HG02938 (cell line): Measurements from ENCODE around the gene MOB1B.

Source experiments
- ATAC-seq: cut with Tn5 transposase; IDR thresholded peaks from one replicate; pipeline ENCODE4 v1.9.1; 2021; ENCODE audit warnings: mild to moderate bottlenecking, moderate library complexity; ENCODE audit not compliant: unreplicated experiment

The MOB1B gene

DNA sequence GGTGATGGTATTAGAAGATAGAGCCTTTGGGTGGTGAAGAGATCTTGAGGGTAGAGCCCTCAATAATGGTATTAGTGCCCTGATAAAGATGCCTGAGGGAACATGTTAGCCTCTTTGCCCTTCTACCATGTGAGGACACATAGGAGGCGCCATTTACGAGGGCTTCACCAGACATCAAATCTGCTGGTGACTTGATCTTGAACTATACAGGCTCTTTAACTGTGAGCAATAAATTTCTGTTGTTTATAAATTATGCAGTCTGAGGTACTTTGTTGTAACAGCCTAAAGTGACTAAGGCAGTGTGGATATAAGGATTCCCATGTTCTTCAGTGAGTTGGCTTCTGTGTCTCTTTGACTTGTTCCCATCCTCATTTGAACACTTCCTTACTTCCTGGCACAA, 11.8 kb downstream of the MOB1B start:
- ATAC-seq: no peak

DNA sequence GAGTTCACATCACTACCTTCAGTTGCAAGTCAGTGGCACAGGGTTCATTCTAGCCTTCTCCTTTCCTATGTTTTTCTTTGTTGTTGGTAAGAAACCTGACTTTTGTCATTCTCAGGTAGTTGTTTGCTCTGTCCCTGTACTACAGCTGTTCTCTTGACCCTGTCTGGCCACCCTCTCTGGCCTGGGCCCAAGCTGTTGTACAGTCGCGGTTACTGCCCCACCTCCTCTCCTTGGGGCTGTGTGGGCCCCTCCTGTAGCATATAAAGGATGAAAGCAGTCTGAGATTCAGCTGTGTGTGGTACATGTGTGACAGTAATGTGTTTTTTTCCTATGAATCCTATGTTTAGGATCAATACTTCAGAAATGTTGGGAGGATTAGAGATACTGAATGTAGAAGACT, 12.5 kb downstream of the MOB1B start:
- no peak for ATAC-seq

DNA sequence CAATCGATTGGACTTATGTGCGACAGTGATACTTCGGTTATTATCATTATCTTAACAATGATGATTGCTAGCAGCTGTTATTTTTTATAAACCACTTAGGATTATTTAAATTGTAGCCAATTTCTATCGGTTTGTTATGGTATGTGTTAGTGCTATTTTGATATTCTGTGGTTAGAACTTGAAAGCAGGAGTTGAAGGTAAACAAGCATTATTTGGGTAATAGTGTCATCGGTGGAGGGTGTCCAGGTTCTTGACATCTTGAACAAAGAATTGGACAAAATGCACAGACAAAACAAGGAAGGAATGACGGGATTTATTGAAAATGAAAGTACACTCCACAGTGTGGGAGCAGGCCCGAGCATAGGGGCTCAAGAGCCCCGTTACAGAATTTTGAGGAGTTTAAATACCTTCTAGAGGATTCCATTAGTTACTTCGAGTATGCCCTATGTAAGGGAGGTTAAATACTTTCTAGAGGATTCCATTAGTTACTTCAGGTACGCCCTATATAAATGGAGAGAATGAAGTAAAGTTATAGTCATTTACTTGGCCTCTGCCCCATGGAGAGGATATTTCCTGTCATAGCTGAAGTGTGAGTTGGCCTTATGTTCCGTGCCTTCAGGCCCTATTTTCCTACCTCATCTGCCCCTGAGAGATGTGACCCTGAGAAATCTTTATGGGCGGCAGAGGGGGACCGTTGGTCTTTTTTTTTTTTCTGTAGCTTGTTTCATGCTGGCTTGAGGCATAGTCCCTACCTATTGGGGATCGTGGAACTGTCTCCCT, 13.1 kb downstream of the MOB1B start:
- ATAC-seq: no peak

DNA sequence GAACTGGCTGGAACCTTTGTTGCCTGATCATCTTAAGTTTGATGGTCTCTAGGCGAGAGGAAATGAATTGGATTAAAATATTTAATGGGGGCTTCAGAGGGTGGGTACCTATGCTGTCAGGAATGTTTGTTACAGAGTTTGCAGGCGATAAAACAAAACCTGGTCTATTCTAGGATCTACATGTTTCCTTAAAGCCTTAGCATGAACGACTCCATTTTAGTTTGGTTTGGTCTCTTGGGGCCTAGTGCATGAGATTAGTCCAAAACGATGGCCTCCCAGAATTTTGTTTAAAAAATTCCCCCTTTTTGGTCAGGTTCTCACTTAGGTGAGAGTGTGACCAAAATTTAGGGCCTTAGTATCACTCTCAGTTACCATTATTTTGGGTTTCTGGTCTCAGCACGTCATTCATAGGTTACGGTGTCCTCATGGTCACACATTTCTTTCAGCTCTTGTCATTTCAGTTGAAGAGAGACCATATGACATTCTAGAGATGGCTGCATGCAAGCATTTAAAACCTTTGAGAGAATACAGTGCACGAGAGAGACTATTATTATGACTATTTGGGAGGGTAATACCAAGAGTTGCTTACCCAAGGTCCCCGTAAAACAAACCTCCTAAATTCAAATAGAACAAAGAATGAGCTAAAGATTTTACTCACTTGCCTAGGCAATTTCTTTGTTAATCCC, 13.8 kb downstream of the MOB1B start:
- ATAC-seq: no peak

DNA sequence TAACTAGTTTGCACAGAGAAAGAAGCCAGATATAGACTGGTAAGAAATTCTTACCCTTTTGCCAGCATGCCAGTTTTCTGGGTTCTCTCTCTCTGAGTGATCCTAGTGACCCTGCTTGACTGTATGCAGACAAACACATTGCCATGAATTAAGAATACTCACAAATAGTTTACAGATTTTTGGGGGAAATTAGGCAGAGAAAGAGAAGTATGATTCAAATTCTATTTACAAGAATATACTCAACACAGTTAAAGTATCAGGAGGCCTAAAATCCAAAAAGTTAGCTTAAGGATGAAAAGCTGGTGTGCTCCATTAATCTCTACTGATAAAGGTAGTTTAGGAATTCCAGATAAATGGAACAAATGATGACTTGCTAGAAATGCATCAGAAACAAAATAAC, 18.4 kb downstream of the MOB1B start:
- ATAC-seq: no peak

DNA sequence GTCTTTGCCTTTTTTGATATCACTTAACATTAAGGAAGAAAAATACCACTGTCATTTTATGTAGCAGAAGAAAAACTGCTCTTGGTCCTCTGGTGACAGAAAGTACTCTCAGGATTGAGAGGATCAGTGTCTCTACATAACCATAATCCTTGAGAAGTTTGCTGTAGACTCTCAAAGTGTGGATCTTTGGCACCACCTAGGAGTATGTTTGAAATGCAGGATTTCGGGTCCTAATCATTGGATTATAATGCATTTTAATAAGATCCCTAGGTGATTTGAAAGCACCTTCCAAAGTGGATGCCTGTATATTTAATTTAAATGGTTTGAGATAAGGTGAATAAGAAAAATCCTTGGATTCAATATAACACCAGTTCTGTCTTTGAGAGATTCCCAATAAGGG, 23.2 kb downstream of the MOB1B start:
- no peak for ATAC-seq

DNA sequence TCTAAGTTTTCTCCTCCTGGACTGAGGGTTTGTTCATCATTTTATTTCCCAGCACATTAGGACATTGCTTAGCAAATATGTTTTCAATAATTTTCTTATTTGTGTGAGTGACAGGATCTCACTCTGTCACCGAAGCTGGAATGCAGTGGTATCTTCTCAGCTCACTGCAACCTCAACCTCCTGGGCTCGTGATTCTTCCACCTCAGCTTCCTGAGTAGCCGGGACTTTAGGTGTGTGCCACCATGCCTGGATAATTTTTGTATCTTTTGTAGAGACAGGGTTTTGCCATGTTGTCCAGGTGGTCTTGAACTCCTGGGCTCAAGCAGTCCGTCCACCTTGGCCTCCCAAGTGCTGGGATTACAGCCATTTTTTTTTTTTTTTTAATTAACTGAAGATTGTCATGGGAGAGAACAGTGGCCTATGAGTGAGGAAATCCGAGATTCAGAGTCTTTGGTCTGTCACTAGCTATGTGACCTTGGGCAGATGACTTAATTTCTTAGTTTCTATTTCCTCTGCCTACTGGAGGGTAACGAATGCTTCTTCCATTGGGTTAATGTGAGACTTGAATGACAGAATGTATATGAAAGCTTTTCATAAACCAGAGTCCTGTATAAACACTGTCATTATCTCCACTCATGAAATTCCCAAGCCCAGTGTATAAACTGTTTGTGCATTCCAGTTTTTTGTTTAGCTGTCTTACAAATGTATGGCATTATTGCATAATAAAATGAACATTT, 23.9 kb downstream of the MOB1B start:
- peak; percentile 83 for ATAC-seq

DNA sequence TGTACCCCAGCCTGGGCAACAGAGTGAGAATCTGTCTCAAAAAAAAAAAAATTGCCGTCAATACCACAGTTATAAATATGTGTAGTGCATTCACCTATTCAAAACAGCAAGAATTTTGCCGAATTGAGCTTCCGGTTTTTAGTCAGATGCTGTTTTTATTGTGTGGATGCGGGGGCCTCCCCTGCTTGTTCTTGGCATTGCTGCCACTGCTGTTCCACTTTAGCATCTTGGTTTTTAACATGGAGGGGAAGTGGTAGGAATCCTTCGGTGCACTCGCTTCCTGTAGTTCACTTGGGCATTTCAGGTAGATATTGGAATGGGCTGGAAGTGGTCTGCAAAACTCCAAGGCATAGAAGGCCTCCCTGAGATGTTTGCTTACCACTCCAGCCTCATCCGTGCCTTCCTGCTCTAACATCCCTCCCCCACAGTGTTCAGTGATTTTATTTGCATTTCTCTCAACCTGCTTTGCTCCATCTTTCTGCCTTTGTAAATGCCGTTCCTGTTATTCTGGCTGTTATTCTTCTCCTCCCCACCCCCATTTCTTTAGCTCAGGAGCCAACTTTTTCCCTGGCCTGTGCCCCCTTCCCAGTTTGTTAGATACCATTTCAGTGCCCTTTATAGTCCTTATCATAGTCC, 25.5 kb downstream of the MOB1B start:
- peak; percentile 41 for ATAC-seq

DNA sequence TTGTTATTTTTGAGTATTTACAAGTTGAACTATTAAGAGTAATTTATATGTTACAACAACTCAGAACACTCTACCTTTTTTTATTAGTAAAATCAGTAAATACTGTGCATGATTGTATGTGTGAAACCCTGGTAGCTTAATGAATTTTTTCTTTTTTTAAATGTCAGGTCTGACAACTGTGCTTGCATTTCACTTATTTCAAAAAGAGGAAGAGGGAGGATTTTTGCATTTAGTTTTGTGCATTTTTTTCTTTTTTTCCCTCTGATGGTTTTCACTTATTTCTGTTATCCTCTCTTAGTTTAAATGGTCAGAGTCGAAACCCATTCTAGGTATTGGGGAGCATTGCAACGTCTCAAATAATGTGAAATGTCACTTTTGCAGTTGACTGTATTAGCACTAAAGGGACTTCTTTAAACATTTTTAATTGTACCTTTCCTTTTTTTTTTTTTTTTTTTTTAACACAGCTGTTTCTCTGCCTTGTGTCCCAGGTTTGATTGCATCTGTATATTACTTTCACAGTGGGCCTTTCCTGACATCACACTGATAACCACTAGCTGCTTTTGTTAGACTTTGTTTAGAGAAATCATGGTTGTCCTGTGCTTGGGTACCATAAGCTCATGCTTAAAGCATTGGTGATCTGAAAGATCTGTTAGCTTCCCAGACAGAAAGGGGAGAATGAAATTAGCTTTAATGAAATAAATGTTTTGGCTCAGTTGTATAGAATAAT, 28.5 kb downstream of the MOB1B start:
- ATAC-seq: no peak

DNA sequence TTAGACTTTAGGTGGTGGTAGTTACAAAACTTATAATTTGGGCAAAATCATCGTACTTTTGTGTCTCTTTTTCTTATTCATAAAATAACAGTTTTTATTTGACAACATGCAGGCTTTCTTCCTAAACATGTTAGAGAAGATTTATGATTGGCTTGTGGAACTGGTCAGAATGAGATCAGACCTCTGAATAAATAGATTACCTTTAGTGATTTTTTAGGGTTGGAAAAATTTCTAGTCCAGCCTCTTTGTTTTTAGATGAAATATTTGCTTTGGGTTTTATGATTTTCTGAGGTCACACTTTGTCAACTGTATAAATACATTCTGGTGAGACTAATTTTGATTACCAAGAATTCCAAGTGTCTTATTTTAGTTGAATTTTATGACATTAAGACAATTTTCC, 29.2 kb downstream of the MOB1B start:
- ATAC-seq: no peak

DNA sequence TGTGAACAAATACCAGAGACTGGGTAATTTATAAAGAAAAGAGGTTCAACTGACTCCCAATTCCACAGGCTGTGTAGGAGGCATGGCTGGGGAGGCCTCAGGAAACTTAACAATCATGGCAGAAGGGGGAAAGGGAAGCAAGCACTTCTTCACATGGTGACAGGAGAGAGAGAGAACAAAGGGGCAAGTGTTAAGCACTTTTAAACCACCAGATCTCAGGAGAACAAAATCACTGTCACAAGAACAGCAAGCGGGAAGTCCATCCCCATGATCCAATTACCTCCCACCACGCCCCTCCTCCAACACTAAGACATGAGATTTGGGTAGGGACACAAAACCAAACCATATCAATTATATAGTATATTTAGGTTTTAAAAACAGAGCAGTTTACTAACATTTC, 30.8 kb downstream of the MOB1B start:
- ATAC-seq: no peak

DNA sequence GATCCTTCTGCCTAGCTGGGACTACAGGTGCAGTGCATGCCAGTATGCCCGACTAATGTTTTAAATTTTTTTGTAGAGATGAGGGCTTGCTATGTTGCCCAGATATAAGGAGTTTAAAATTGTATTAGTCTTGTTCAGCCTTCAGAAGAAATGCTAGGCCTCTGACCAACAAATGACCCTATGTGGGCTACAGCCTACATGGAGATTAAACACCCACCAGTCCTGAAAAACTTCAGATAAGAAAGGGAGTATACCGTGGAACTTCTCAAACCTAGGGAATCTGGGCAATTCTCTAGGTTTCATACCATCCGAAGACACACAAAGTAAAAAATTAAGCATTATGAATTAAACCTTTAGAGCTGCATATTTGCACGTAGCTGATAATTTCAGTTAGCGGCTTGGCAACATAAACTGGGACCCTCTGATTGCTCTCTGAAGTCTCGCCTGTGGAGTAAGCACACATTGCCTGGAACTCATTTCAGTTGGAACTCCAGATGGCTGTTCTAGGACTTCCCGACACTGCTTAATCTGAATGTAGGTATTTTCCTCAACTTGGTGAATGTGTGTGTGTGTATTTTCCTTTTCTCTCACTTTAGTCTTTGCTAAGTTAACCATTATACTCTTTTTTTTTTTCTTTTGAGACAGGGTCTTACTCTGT, 33.0 kb downstream of the MOB1B start:
- no peak for ATAC-seq

DNA sequence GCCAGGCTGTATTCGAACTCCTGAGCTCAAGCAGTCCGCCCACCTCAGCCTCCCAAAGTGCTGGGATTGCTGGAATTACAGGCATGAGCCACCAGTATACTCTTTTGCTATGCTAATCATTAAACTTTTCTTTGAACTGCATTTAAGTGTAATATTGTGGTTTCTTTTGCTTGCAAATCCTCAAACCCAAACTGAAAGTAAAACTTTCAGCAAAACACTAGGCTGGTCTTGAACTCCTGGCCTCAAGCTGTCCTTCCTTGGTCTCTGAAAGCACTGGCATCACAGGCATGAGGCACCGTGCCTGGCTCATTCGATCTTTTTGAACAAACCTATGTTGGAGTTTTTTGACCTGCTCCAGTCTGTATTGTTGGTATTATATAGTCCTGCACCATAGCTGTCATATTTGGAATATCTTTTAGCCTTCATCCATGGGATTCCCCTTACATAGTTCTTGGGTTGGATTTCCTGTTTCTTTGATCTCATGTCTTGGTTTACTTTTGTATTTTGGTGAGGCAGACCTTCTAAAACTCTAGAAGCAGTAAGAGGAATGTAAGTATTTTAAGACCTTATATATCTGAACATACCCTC, 34.1 kb downstream of the MOB1B start:
- no peak for ATAC-seq

DNA sequence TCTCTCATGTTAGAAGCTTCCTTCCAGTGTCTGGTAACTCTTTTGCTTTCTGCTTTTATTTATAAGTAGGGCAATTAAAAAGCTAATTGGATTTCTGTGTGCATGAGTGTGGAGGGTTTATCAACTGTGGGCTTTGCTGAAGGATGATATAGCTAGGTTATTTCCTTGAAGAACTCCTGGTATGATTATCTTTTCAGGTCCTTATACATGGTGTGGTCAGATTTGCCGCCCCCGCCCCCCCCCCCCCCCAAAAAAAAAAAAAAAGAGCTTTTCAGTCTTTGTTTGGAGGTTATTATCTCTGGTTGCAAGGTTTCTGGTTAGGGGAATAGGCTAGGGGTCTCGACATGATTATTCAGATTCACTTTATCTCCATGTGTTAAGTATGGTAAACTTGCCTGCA, 35.9 kb downstream of the MOB1B start:
- ATAC-seq: no peak

DNA sequence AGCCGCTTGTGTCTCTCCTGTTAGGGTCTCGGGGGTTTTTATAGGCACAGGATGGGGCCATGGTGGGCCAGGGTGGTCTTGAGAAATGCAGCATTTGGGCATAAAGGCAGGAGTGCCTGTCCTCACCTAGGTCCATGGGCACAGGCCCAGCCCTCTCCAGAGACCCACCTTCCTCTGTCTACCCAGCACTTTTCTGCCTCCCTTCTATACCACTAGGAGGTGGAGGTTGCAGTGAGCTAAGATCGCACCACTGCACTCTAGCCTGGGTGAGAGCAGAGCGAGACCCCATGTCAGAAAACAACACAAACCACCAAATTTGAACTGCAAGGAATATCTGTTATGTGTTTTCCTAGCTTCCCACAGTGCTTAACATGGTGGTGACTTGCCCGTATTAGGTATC, 38.0 kb downstream of the MOB1B start:
- ATAC-seq: no peak

DNA sequence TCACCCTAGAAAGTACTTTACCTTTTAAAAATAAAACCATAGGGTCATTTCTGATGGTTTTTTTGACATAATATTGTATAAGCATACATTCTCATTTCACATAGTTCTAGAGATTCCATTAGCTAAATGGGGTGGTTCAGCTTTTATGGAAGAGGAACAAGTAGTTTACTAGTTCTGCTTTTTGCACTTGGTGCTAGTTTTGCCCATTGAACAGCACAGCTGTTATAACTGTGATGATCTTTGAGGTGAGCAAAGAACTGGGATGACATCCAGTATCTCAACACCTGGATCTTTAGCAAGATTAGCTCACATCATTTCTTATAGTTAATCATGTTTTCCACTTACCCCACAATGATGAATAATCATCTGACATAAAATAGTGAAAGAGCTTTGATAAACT, 40.9 kb downstream of the MOB1B start:
- ATAC-seq: peak; percentile 73

DNA sequence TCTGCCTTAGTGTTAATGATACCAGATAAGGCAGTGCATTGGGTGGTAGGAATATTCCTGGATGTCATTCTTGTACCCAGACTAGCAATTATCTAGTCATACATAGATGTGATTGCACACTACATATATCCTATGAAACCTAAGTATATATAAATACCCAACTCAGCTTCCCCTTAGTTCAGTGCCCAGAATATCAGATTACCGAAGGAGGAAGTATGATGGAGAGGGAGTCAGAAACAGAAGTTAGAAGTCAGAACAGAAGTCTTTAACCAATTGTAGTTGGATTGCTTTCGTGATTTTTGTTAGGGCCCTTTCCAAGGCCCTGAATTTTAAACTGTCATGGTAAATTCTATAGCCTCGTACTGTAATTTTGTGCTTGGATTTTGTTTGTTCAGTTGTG, 42.9 kb downstream of the MOB1B start:
- ATAC-seq: peak; percentile 39

DNA sequence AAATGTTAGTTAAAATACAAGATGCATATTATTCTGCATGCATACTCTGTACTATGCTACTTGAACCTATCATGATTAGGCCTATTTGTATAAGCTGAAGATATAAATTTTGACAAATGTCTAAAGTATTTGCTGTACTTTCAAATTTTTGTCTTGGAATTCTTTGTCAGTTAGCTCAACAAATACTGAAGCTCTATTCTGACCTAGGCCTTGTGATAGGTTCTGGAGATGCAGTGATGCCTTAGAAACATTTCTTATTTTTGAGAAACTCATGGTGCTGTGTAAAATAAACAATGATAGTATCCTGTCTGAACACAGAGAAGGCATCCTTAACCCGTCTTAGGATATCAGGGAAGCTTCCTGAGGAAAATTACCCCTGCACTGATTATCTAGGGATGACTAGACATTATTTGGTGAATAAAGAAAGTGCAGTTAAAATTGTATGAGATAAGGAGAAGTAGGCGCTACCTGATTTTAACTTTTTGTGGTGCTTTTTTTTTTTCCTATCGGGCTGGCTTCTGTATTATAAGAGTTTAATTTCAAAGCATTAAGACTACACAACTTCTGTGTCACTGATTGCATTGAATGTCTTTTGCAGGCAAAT, 43.4 kb downstream of the MOB1B start:
- ATAC-seq: no peak

DNA sequence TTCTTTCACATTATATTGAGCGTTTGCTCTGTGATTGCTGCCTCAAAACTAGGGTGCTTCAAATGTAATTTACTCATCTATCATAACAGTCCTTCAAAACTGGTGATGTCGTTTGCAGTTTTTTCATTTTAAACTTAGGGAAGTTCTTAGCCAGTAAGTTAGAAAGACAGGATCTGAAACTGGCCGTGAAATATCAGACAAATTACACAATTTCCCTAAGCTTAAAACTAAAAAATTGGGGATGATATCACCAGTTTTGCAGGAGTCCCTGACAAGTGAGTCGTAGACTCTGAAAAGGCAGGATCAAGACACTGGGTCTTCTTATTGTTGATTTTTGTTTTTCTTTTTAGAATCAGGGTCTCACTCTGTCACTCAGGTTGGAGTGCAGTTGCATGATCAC, 44.8 kb downstream of the MOB1B start:
- no peak for ATAC-seq
